Neural cell (in vitro differentiated cells): ENCODE results near the gene ATP2B2. TPM values are rescaled to one million over a fixed set of nuclear protein-coding genes. Genes with fewer than 3 reads are reported as not detected.

Experiments used
- H2AFZ ChIP-seq: fragments of 200-600, 300-800 bp; sonication (generic), shearing (Covaris generic); 2 replicates; pipeline ENCODE4 v1.6.0; 2014; ENCODE audit warnings: low read depth, mild to moderate bottlenecking, antibody characterized with exemption, low read length, moderate library complexity
- H3F3A ChIP-seq: fragments of 200-600 bp; shearing (Covaris generic); 2 replicates; pipeline ENCODE4 v1.6.1; 2016; ENCODE audit warnings: mild to moderate bottlenecking, moderate library complexity, mixed read lengths, antibody characterized with exemption, low read length; ENCODE audit not compliant: insufficient read depth, poor library complexity, severe bottlenecking
- H3K27ac ChIP-seq: fragments of 200-600, 300-800 bp; sonication (generic), shearing (Covaris generic); 2 replicates; pipeline ENCODE4 v1.5.1; 2014; ENCODE audit warnings: mild to moderate bottlenecking, low read length, moderate library complexity
- H3K27me3 ChIP-seq: fragments of 300-800, 200-600 bp; sonication (generic), shearing (Covaris generic); 2 replicates; pipeline ENCODE4 v1.6.0; 2014; ENCODE audit warnings: mild to moderate bottlenecking, low read depth, low read length, moderate library complexity; ENCODE audit not compliant: insufficient read depth
- H3K36me3 ChIP-seq: fragments of 300-800, 200-600 bp; sonication (generic), shearing (Covaris generic); 2 replicates; pipeline ENCODE4 v1.5.1; 2014; ENCODE audit warnings: mild to moderate bottlenecking, antibody characterized with exemption, low read length, moderate library complexity; ENCODE audit not compliant: insufficient read depth
- H3K4me2 ChIP-seq: fragments of 300-800, 200-600 bp; sonication (generic), shearing (Covaris generic); 2 replicates; pipeline ENCODE4 v1.6.0; 2014; ENCODE audit warnings: mild to moderate bottlenecking, low read length
- H3K4me3 ChIP-seq: fragments of 300-800, 200-600 bp; sonication (generic), shearing (Covaris generic); 2 replicates; pipeline ENCODE4 v1.5.1; 2014; ENCODE audit warnings: mild to moderate bottlenecking, low read length, moderate library complexity
- H3K79me2 ChIP-seq: fragments of 200-600 bp; shearing (Covaris generic); replicated peaks from 2 replicates; pipeline ENCODE4 v1.6.0; 2014; ENCODE audit warnings: mild to moderate bottlenecking, low read length, moderate library complexity; ENCODE audit not compliant: insufficient read depth
- H3K9ac ChIP-seq: fragments of 300-800, 200-600 bp; sonication (generic), shearing (Covaris generic); 2 replicates; pipeline ENCODE4 v1.6.1; 2016; ENCODE audit warnings: mild to moderate bottlenecking, low read length, mixed read lengths
- H3K9me2 ChIP-seq: fragments of 200-600 bp; shearing (Covaris generic); 2 replicates; pipeline ENCODE4 v1.6.1; 2016; ENCODE audit warnings: mild to moderate bottlenecking, low read length, mixed read lengths; ENCODE audit not compliant: insufficient read depth
- H3K9me3 ChIP-seq: fragments of 200-600, 300-800 bp; sonication (generic), shearing (Covaris generic); 2 replicates; pipeline ENCODE4 v1.6.1; 2016; ENCODE audit warnings: mild to moderate bottlenecking, mixed run types, low read length, moderate library complexity, mixed read lengths
- H4K20me1 ChIP-seq: fragments of 200-600 bp; shearing (Covaris generic); 2 replicates; pipeline ENCODE4 v1.6.1; 2016; ENCODE audit warnings: mild to moderate bottlenecking, mixed run types; ENCODE audit not compliant: insufficient read depth
- CTCF ChIP-seq: fragments of 450-650 bp; IDR thresholded peaks from 2 replicates; pipeline ENCODE4 v1.5.1; 2014; ENCODE audit warnings: antibody characterized with exemption, mild to moderate bottlenecking, moderate library complexity; ENCODE audit not compliant: poor library complexity, severe bottlenecking
- EP300 ChIP-seq: fragments of 450-650 bp; conservative IDR thresholded peaks from 2 replicates; pipeline ENCODE4 v1.6.1; 2014; ENCODE audit warnings: antibody characterized with exemption, mild to moderate bottlenecking, moderate library complexity; ENCODE audit not compliant: poor library complexity, severe bottlenecking
- EZH2 ChIP-seq: fragments of 200-600, 300-800 bp; shearing (Covaris generic), sonication (generic); IDR thresholded peaks from 2 replicates; pipeline ENCODE4 v1.6.1; 2014; ENCODE audit warnings: antibody characterized with exemption, low read length, borderline replicate concordance, mild to moderate bottlenecking; ENCODE audit not compliant: insufficient read depth, poor library complexity, severe bottlenecking
- MXI1 ChIP-seq: fragments of 450-650 bp; conservative IDR thresholded peaks from 2 replicates; pipeline ENCODE4 v1.6.1; 2014; ENCODE audit warnings: antibody characterized with exemption, mild to moderate bottlenecking; ENCODE audit not compliant: poor library complexity, severe bottlenecking
- POLR2AphosphoS5 ChIP-seq: IDR thresholded peaks from 2 replicates; pipeline ENCODE4 v1.6.1; 2012
- RAD21 ChIP-seq: fragments of 450-650 bp; conservative IDR thresholded peaks from 2 replicates; pipeline ENCODE4 v1.6.1; 2014; ENCODE audit warnings: antibody characterized with exemption, mild to moderate bottlenecking, moderate library complexity
- REST ChIP-seq: IDR thresholded peaks from 2 replicates; pipeline ENCODE4 v1.6.1; 2012; ENCODE audit warnings: borderline replicate concordance
- SMC3 ChIP-seq: fragments of 450-650 bp; conservative IDR thresholded peaks from 2 replicates; pipeline ENCODE4 v1.6.1; 2014; ENCODE audit warnings: antibody characterized with exemption, mild to moderate bottlenecking, moderate library complexity; ENCODE audit not compliant: poor library complexity
- TAF1 ChIP-seq: IDR thresholded peaks from 2 replicates; pipeline ENCODE4 v1.6.1; 2012; ENCODE audit warnings: low read depth
- polyA plus RNA-seq: library from polyadenylated mRNA; depleted of rRNA; stranded (reverse); fragments of >200 nt; gene quantifications from 2 replicates; pipeline ENCODE4 v1.2.3, GENCODE V29; 2014

ATP2B2 gene
- polyA plus RNA-seq, 1 donor from 2014 or later = 8.3 TPM

GRCh38 chr3:10484709-10485108 is 20.7 kb downstream of the ATP2B2 start:
- H2AFZ ChIP-seq = no peak overlapping the region
- H3K9me3 ChIP-seq = no peaks in the 10 kb centered on the region
- TF ChIP-seq RAD21 (no peak), EP300 (no peak), TAF1 (no peak), MXI1 (no peak), REST (no peak), SMC3 (no peak), POLR2AphosphoS5 (no peak), CTCF (no peak), EZH2 (no peak)
- no peaks in the 10 kb centered on the region for H3K79me2 ChIP-seq
- H3K36me3 ChIP-seq = no peaks in the 10 kb centered on the region
- no peak overlapping the region for H3K4me3 ChIP-seq
- H4K20me1 ChIP-seq = no peaks in the 10 kb centered on the region
- H3K9me2 ChIP-seq = no peaks in the 10 kb centered on the region
- no peaks in the 10 kb centered on the region for H3K27me3 ChIP-seq
- no peak overlapping the region for H3K4me2 ChIP-seq
- H3K27ac ChIP-seq = no peak overlapping the region
- H3K9ac ChIP-seq = no peak overlapping the region
- no peaks in the 10 kb centered on the region for H3F3A ChIP-seq

GRCh38 chr3:10483686-10484345 is 21.6 kb downstream of the ATP2B2 start:
- no peaks in the 10 kb centered on the region for H3K36me3 ChIP-seq
- H2AFZ ChIP-seq = no peak overlapping the region
- no peaks in the 10 kb centered on the region for H3K9me3 ChIP-seq
- no peaks in the 10 kb centered on the region for H3K9me2 ChIP-seq
- no peaks in the 10 kb centered on the region for H4K20me1 ChIP-seq
- H3K27ac ChIP-seq = no peak overlapping the region
- TF ChIP-seq EZH2 (no peak), POLR2AphosphoS5 (no peak), TAF1 (no peak)
- H3K79me2 ChIP-seq = no peaks in the 10 kb centered on the region
- no peak overlapping the region for H3K4me2 ChIP-seq
- H3K27me3 ChIP-seq = no peaks in the 10 kb centered on the region
- H3K4me3 ChIP-seq = no peak overlapping the region
- no peak overlapping the region for H3K9ac ChIP-seq
- no peaks in the 10 kb centered on the region for H3F3A ChIP-seq
